ENCODE data around the gene SEMA4D.

SEMA4D gene

GRCh38 chr9:89528540-89528939 is 30.6 kb upstream of the SEMA4D start:
- DNase-seq = no peak

GRCh38 chr9:89528131-89528530 is 30.2 kb upstream of the SEMA4D start:
- no peak for DNase-seq

- no peak for DNase-seq
Measured at GRCh38 chr9:89527084-89527483, 29.2 kb upstream of the SEMA4D start.

- no peak for DNase-seq
Measured at GRCh38 chr9:89526667-89527066, 28.8 kb upstream of the SEMA4D start.

- DNase-seq = no peak
Measured at GRCh38 chr9:89525446-89526374, 27.8 kb upstream of the SEMA4D start.

GRCh38 chr9:89524963-89525362 is 27.1 kb upstream of the SEMA4D start:
- DNase-seq = no peak

- DNase-seq = no peak
Measured at GRCh38 chr9:89523948-89524347, 26.0 kb upstream of the SEMA4D start.

GRCh38 chr9:89522959-89523285 is 25.0 kb upstream of the SEMA4D start:
- no peak for DNase-seq

GRCh38 chr9:89522261-89522958 is 24.5 kb upstream of the SEMA4D start:
- no peak for DNase-seq

GRCh38 chr9:89519366-89519805 is 21.5 kb upstream of the SEMA4D start:
- DNase-seq = no peak

GRCh38 chr9:89518466-89519365 is 20.8 kb upstream of the SEMA4D start:
- DNase-seq = no peak

- no peak for DNase-seq
Measured at GRCh38 chr9:89515416-89515815, 17.5 kb upstream of the SEMA4D start.

GRCh38 chr9:89514956-89515355 is 17.0 kb upstream of the SEMA4D start:
- DNase-seq = no peak

- DNase-seq = no peak
Measured at GRCh38 chr9:89514337-89514736, 16.4 kb upstream of the SEMA4D start.

GRCh38 chr9:89513837-89514236 is 15.9 kb upstream of the SEMA4D start:
- no peak for DNase-seq

GRCh38 chr9:89512382-89512781 is 14.5 kb upstream of the SEMA4D start:
- DNase-seq = no peak

- no peak for DNase-seq
Measured at GRCh38 chr9:89508951-89509615, 11.2 kb upstream of the SEMA4D start.

GRCh38 chr9:89505911-89506310 is 8.0 kb upstream of the SEMA4D start:
- DNase-seq = peak; percentile 49

- no peak for DNase-seq
Measured at GRCh38 chr9:89505048-89505447, 7.1 kb upstream of the SEMA4D start.

- no peak for DNase-seq
Measured at GRCh38 chr9:89502671-89503070, 4.8 kb upstream of the SEMA4D start.

- no peak for DNase-seq
Measured at GRCh38 chr9:89502038-89502601, 4.2 kb upstream of the SEMA4D start.

- DNase-seq = no peak
Measured at GRCh38 chr9:89501311-89501898, 3.5 kb upstream of the SEMA4D start.

Data from NCI-H345 (cell line).